ENCODE data around the gene ITGB2. TPM values are rescaled to one million over a fixed set of nuclear protein-coding genes. Genes with fewer than 3 reads are reported as not detected.
"Not testable (repeated sequence)": the region's sequence is repeated elsewhere in the genome, so short reads cannot be mapped to it uniquely, and the experiment has no call there.

Gene ITGB2
- total RNA-seq, 1 donor from 2014 or later, result 0.74 TPM

DNA sequence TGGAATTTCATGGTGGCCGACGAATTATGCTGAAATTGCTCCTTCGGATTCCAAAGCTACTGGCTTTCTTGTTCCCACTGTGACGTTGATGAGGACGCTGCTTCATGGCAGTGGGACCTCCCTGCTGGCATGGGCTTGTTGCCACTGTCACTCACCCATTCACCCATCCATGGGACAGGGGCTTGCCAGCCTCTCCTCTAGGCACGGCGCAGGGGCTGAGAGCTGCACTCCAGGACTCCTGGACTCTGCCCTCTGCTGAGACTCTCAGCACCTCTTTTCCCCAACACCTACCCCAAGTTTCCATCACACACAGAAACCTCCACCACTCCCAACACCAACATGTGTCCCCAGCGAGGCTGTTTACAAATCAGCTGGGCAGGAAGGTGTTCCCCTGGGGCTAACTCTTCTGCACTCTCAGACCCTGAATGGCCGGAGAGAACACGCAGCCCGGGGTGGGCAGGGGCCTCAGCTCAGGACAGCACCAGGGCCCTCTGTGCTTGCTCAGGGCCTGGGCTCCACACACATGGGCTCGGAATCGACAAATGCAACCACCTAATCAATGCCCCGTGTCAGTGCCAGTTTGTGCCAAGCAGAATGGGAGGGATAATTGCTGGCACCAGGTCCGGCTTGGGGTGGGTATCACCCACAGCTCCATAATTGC, 3.1 kb downstream of the ITGB2 start:
- Mint-ChIP-seq H3K27me3 (ENCODE audit: low read depth) (peaks cover 42% of the 10 kb centered on the region), H3K27ac (no peak overlapping the region), H3K36me3 (no peaks in the 10 kb centered on the region), H3K9me3 (no peaks in the 10 kb centered on the region), H3K4me1 (peaks cover 2% of the 10 kb centered on the region), H3K4me3 (no peak overlapping the region)
- no peak for DNase-seq (ENCODE audit: low spot score in 2 of 2, unreplicated experiment in 2 of 2)
- no peak for TF ChIP-seq CTCF (IDR thresholded peaks at IDR 0.05; ENCODE audit: unreplicated experiment)

DNA sequence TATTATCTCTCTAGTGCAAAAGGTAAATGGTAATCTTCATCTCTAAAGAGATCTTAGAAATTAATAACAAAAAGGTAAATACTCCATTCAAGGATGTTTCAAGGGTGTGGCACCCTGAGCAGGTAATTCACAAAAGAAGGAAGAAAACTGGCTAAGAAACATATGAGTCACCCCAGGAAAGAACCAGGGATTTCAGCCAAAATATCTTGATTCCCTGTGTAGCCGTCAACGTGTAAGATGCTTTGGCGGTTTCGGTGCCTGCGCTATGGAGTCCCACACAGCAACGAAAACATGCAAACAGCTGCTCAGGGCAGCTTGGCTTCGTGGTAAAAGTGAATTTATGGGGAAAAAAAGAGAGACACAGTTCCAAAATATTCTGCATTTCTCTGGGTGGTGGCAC, 3.7 kb downstream of the ITGB2 start:
- TF ChIP-seq CTCF (IDR thresholded peaks at IDR 0.05; ENCODE audit: unreplicated experiment), result no peak
- no peak for DNase-seq (ENCODE audit: low spot score in 2 of 2, unreplicated experiment in 2 of 2)
- H3K27ac Mint-ChIP-seq, result no peak overlapping the region
- H3K4me1 Mint-ChIP-seq, result peaks cover 2% of the 10 kb centered on the region
- H3K36me3 Mint-ChIP-seq, result no peaks in the 10 kb centered on the region
- H3K27me3 Mint-ChIP-seq (ENCODE audit: low read depth), result peaks cover 37% of the 10 kb centered on the region
- no peaks in the 10 kb centered on the region for H3K9me3 Mint-ChIP-seq
- H3K4me3 Mint-ChIP-seq, result no peak overlapping the region

- Mint-ChIP-seq H3K36me3 (no peaks in the 10 kb centered on the region), H3K4me3 (no peak overlapping the region), H3K27me3 (ENCODE audit: low read depth) (peaks cover 20% of the 10 kb centered on the region), H3K4me1 (peaks cover 2% of the 10 kb centered on the region), H3K27ac (no peak overlapping the region), H3K9me3 (no peaks in the 10 kb centered on the region)
- TF ChIP-seq CTCF (IDR thresholded peaks at IDR 0.05; ENCODE audit: unreplicated experiment), result no peak
- no peak for DNase-seq (ENCODE audit: low spot score in 2 of 2, unreplicated experiment in 2 of 2)
These were observed 6.4 kb downstream of the ITGB2 start for GRCh38 chr21:44914176-44914874.

- no peaks in the 10 kb centered on the region for H3K9me3 Mint-ChIP-seq
- H3K27me3 Mint-ChIP-seq (ENCODE audit: low read depth), result peaks cover 16% of the 10 kb centered on the region
- DNase-seq (ENCODE audit: low spot score in 2 of 2, unreplicated experiment in 2 of 2), result no peak
- H3K4me3 Mint-ChIP-seq, result no peak overlapping the region
- no peak for TF ChIP-seq CTCF (IDR thresholded peaks at IDR 0.05; ENCODE audit: unreplicated experiment)
- H3K36me3 Mint-ChIP-seq, result no peaks in the 10 kb centered on the region
- H3K4me1 Mint-ChIP-seq, result peaks cover 2% of the 10 kb centered on the region
- no peak overlapping the region for H3K27ac Mint-ChIP-seq
These were observed 7.1 kb downstream of the ITGB2 start for GRCh38 chr21:44913425-44914175.

DNA sequence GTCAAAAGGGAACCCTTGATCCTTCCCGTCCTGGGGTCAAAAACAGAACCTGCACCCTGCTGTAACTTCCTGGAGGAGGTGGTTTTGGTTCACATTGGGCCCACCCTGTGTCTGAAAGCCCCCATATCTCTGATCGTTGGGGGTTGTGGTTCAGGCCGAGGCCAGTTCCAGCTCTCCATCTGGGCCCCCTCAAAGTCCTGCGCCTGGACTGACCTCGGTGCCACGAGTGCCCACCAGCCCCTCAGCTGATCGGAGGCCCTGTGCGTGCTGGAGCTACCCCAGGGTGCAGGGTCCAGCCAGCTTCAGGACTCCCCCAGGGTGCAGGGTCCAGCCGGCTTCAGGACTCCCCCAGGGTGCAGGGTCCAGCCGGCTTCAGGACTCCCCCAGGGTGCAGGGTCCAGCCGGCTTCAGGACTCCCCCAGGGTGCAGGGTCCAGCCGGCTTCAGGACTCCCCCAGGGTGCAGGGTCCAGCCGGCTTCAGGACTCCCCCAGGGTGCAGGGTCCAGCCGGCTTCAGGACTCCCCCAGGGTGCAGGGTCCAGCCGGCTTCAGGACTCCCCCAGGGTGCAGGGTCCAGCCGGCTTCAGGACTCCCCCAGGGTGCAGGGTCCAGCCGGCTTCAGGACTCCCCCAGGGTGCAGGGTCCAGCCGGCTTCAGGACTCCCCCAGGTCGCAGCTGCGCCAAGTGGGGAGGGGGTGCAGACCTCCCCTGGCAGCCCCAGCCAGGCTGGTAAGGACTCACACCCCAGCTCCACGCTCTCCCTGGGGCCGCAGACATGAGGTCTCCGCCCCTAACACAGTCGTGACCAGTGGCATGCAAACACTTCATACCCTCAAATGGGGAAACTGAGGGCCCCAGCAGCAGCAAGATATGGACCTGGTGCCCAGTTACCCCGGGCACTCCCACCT, 7.9 kb downstream of the ITGB2 start:
- H3K36me3 Mint-ChIP-seq; H3K27ac Mint-ChIP-seq; H3K4me1 Mint-ChIP-seq; DNase-seq (ENCODE audit: low spot score in 2 of 2, unreplicated experiment in 2 of 2); H3K9me3 Mint-ChIP-seq; H3K4me3 Mint-ChIP-seq; H3K27me3 Mint-ChIP-seq (ENCODE audit: low read depth): not testable (repeated sequence)
